ENCODE results near the gene TAS2R1. TPM values are rescaled to one million over a fixed set of nuclear protein-coding genes. Genes with fewer than 3 reads are reported as not detected.

TAS2R1 gene
- polyA plus RNA-seq, 1 donor (not counting 4 experiments of a cell fraction or from before 2014, with no cell fraction given), result not detected

GRCh38 chr5:9667906-9668305 lies 37.8 kb upstream of the TAS2R1 start:
- Histone ChIP-seq H4K20me1 (ENCODE audit: control insufficient read depth, extremely low read depth, insufficient read depth, low read length) (no peaks in the 10 kb centered on the region), H3K9me1 (ENCODE audit: control insufficient read depth, extremely low read depth, insufficient read depth, low read length) (no peaks in the 10 kb centered on the region), H3K9me3 (ENCODE audit: control insufficient read depth, low read depth, low read length) (no peaks in the 10 kb centered on the region), H3K27ac (ENCODE audit: control insufficient read depth, insufficient read depth, low read length) (no peak overlapping the region), H3K27me3 (ENCODE audit: control insufficient read depth, extremely low read depth, insufficient read depth, low read length) (no peaks in the 10 kb centered on the region), H3K36me3 (ENCODE audit: control insufficient read depth in 2 of 2, extremely low read depth in 1 of 2, insufficient read depth in 2 of 2, low read length in 2 of 2) (no peaks in the 10 kb centered on the region), H3K79me2 (ENCODE audit: control insufficient read depth, insufficient read depth, low read length) (no peaks in the 10 kb centered on the region), H3K4me2 (ENCODE audit: control insufficient read depth, extremely low read depth, insufficient read depth, low read depth, low read length) (no peak overlapping the region), H3K4me1 (ENCODE audit: control insufficient read depth, extremely low read depth, insufficient read depth, low read length) (no peaks in the 10 kb centered on the region), H3K4me3 (ENCODE audit: control insufficient read depth in 2 of 3, extremely low read depth in 1 of 3, insufficient read depth in 2 of 3, low read depth in 1 of 3, low read length in 3 of 3) (no peak overlapping the region), H2AFZ (ENCODE audit: control insufficient read depth, low read length) (no peak overlapping the region), H3K9ac (ENCODE audit: control insufficient read depth, extremely low read depth, insufficient read depth, low read length) (no peak overlapping the region)
- TF ChIP-seq, protein P1, sequence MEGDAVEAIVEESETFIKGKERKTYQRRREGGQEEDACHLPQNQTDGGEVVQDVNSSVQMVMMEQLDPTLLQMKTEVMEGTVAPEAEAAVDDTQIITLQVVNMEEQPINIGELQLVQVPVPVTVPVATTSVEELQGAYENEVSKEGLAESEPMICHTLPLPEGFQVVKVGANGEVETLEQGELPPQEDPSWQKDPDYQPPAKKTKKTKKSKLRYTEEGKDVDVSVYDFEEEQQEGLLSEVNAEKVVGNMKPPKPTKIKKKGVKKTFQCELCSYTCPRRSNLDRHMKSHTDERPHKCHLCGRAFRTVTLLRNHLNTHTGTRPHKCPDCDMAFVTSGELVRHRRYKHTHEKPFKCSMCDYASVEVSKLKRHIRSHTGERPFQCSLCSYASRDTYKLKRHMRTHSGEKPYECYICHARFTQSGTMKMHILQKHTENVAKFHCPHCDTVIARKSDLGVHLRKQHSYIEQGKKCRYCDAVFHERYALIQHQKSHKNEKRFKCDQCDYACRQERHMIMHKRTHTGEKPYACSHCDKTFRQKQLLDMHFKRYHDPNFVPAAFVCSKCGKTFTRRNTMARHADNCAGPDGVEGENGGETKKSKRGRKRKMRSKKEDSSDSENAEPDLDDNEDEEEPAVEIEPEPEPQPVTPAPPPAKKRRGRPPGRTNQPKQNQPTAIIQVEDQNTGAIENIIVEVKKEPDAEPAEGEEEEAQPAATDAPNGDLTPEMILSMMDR (optimal IDR thresholded peaks at IDR 0.05 in 1 of 3, IDR thresholded peaks at IDR 0.05 in 1 of 3, conservative IDR thresholded peaks at IDR 0.05 in 1 of 3; ENCODE audit: extremely low read depth in 1 of 3, insufficient read depth in 2 of 3, low read length in 3 of 3), result no peak
- TF ChIP-seq EZH2 (IDR thresholded peaks at IDR 0.05; ENCODE audit: low read length), result no peak
- DNase-seq (ENCODE audit: low read depth, low spot score) (no peak), FAIRE-seq (no peak)
- dilution Hi-C loops (cut with MboI; ENCODE audit: extremely low pct_ligation_motif_present, low sequenced_read_pairs), result no loop called here

DNA sequence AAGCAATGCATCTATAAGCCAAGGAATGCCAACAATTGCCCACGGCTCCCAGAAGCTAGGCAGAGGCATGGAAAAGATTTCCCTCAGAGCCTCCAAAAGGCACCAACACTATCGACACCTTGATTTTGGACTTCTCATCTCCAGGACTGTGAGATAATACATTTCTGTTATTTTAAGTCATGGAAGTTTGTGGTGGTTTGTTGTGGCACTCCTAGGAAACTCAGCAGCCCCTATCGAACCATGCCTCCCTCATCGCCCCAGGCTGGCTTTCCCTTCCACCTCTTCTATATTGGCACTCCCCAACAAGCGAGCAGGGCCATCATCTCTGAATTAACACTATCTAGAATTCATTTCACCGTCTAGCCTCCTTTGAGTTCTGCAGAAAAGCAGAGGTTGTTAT lies 33.7 kb upstream of the TAS2R1 start:
- Histone ChIP-seq H3K4me2 (ENCODE audit: control insufficient read depth, extremely low read depth, insufficient read depth, low read depth, low read length) (no peak overlapping the region), H3K4me1 (ENCODE audit: control insufficient read depth, extremely low read depth, insufficient read depth, low read length) (no peaks in the 10 kb centered on the region), H4K20me1 (ENCODE audit: control insufficient read depth, extremely low read depth, insufficient read depth, low read length) (no peaks in the 10 kb centered on the region), H3K36me3 (ENCODE audit: control insufficient read depth in 2 of 2, extremely low read depth in 1 of 2, insufficient read depth in 2 of 2, low read length in 2 of 2) (no peaks in the 10 kb centered on the region), H2AFZ (ENCODE audit: control insufficient read depth, low read length) (no peak overlapping the region), H3K27me3 (ENCODE audit: control insufficient read depth, extremely low read depth, insufficient read depth, low read length) (no peaks in the 10 kb centered on the region), H3K9me3 (ENCODE audit: control insufficient read depth, low read depth, low read length) (no peaks in the 10 kb centered on the region), H3K4me3 (ENCODE audit: control insufficient read depth in 2 of 3, extremely low read depth in 1 of 3, insufficient read depth in 2 of 3, low read depth in 1 of 3, low read length in 3 of 3) (no peak overlapping the region), H3K9ac (ENCODE audit: control insufficient read depth, extremely low read depth, insufficient read depth, low read length) (no peak overlapping the region), H3K79me2 (ENCODE audit: control insufficient read depth, insufficient read depth, low read length) (no peaks in the 10 kb centered on the region), H3K27ac (ENCODE audit: control insufficient read depth, insufficient read depth, low read length) (no peak overlapping the region), H3K9me1 (ENCODE audit: control insufficient read depth, extremely low read depth, insufficient read depth, low read length) (no peaks in the 10 kb centered on the region)
- dilution Hi-C loops (cut with MboI; ENCODE audit: extremely low pct_ligation_motif_present, low sequenced_read_pairs), result no loop called here
- DNase-seq (ENCODE audit: low read depth, low spot score) (no peak), FAIRE-seq (no peak)
- TF ChIP-seq EZH2 (IDR thresholded peaks at IDR 0.05; ENCODE audit: low read length), result no peak
- TF ChIP-seq, protein P1 (optimal IDR thresholded peaks at IDR 0.05 in 1 of 3, IDR thresholded peaks at IDR 0.05 in 1 of 3, conservative IDR thresholded peaks at IDR 0.05 in 1 of 3; ENCODE audit: extremely low read depth in 1 of 3, insufficient read depth in 2 of 3, low read length in 3 of 3), result no peak
